ENCODE measurements around the gene RPL3. TPM values are rescaled to one million over a fixed set of nuclear protein-coding genes. Genes with fewer than 3 reads are reported as not detected.
A peak's percentile ranks its signal among the peaks of the same experiment; 100 is the strongest.

Gene RPL3
- total RNA-seq, 1 donor from 2014 or later: 8,485 TPM

DNA sequence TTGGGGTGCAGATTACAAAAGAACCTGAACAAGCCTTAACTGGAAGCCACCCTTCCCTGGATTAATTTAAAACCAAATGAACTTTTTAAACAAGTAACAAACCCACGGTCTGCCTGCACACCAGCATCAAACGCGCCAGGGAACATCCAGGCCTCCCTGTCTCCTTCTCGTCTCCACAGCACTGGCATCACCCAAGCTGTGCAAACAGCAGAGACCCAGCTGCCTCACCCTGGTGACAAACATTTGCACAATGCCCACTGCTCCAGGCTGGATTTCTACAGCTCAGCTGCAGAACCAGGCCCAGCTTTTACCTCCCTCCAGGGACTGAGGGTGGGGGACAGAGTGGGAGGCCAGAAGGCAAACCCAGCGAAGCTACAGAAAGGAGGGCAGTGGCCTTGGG is 7.0 kb downstream of the RPL3 start:
- TF ChIP-seq, protein P1, sequence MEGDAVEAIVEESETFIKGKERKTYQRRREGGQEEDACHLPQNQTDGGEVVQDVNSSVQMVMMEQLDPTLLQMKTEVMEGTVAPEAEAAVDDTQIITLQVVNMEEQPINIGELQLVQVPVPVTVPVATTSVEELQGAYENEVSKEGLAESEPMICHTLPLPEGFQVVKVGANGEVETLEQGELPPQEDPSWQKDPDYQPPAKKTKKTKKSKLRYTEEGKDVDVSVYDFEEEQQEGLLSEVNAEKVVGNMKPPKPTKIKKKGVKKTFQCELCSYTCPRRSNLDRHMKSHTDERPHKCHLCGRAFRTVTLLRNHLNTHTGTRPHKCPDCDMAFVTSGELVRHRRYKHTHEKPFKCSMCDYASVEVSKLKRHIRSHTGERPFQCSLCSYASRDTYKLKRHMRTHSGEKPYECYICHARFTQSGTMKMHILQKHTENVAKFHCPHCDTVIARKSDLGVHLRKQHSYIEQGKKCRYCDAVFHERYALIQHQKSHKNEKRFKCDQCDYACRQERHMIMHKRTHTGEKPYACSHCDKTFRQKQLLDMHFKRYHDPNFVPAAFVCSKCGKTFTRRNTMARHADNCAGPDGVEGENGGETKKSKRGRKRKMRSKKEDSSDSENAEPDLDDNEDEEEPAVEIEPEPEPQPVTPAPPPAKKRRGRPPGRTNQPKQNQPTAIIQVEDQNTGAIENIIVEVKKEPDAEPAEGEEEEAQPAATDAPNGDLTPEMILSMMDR (IDR thresholded peaks at IDR 0.05; ENCODE audit: insufficient read depth, low read length, severe bottlenecking): no peak
- Histone ChIP-seq H3K4me3 (ENCODE audit: low read depth, low read length) (no peak overlapping the region), H3K27me3 (ENCODE audit: control insufficient read depth, insufficient read depth, low read length) (no peaks in the 10 kb centered on the region), H3K36me3 (ENCODE audit: control insufficient read depth, insufficient read depth, low read length) (peaks cover 47% of the 10 kb centered on the region)
- FAIRE-seq (no peak), DNase-seq (ENCODE audit: low read depth) (no peak)

DNA sequence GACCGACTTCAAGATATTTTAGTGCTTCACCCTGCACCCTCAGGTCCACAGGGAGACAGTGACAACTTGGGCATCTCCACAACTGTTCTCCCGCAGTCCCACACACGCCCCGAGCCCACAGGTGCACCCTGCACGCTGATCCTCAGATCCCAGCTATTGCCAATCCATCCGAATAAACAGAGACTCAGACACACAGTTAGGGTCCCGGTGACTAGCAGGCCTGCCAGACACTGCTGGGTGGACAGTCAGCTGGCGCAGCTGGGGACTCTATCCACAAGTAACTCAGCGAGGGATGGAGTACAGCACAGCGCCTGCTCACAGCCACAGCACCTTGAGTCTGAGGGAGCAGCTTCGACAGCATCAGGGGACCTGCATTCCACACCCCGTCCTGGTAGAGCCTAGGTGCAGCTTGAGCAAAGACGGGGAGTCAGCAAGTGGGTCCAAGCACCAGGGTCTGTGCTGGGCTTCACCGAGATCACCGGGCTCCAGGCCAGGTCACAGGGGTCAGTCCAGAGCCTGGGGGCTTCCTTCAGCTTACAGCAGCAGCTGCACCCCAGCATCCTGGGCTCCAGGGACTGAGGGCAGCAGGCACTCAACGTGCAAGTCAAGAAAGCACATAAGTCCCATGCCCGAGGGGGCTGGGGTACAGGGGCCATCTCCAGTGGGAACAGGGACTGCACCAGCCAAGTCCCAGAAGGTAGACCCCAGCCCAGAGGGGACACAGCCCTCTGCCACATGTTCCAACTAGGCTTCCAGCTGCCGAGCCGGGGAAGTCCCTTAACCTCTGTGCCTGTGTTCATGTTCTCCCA is 7.6 kb downstream of the RPL3 start:
- FAIRE-seq (no peak), DNase-seq (ENCODE audit: low read depth) (no peak)
- Histone ChIP-seq H3K27me3 (ENCODE audit: control insufficient read depth, insufficient read depth, low read length) (no peaks in the 10 kb centered on the region), H3K4me3 (ENCODE audit: low read depth, low read length) (no peak overlapping the region), H3K36me3 (ENCODE audit: control insufficient read depth, insufficient read depth, low read length) (peaks cover 41% of the 10 kb centered on the region)
- TF ChIP-seq, protein P1 (IDR thresholded peaks at IDR 0.05; ENCODE audit: insufficient read depth, low read length, severe bottlenecking): no peak

DNA sequence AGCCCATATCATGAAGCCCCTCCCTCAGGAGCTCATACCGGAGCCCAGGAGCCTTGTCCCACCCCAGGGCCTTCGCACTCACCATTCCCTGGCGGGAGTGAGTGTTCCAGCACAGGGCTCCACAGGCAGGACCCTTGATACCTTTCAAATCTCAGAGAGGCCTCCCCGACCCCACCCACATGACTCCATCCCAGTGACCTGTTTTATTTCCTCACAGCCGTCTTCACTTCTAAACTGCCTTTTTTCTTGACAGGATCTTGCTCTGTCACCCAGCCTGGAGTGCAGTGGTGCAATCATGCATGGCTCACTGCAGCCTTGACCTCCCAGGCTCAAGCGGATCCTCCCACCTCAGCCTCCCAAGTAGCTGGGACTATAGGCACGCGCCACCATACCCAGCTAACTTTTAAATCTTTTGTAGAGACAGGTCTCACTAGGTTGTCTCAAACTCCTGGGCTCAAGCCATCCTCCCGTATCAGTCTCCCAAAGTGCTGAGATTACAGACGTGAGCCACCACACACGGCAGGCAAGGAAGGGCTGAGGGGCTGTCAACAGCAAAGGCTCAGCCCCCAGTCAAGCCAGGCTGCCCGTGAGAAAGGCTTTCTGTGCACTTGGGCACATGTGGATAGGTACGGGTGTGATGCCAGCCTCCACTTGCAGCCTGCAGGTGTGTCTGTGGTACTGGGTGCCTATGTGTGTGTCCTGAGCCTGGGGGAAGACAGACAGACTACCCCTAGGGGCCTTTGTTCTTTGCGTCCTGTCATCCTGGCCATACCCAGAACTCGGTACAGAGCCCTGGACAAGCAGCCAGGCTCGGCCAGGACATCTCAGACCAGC is 9.3 kb downstream of the RPL3 start:
- Histone ChIP-seq H3K36me3 (ENCODE audit: control insufficient read depth, insufficient read depth, low read length) (peaks cover 30% of the 10 kb centered on the region), H3K4me3 (ENCODE audit: low read depth, low read length) (no peak overlapping the region), H3K27me3 (ENCODE audit: control insufficient read depth, insufficient read depth, low read length) (no peaks in the 10 kb centered on the region)
- no peak for FAIRE-seq
- TF ChIP-seq, protein P1 (IDR thresholded peaks at IDR 0.05; ENCODE audit: insufficient read depth, low read length, severe bottlenecking): no peak
- DNase-seq (ENCODE audit: low read depth): peak; percentile 69

DNA sequence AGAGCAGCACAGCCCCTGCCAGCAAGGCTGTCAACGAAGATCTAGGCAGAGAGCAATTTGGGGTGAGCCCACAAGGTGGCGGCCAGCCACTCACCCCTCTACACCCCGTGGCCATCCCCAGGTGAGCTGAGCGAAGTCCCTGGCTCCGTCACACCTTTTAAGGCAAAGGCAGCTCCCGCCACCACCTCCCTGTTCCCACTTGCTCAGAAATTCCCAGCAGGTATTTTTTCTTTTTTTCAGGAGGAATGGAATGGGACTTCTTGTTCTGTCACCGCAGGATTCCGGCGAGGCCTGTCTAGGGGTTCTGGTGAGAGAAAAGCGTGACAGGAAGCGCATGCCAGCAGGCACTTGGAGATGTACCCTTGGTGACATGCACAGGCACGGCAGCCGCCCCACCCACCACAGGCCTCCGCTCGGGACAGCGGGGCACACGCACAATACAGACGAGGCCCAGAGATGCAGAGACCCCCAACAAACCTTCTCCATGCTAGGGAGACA is 10.0 kb downstream of the RPL3 start:
- Histone ChIP-seq H3K27me3 (ENCODE audit: control insufficient read depth, insufficient read depth, low read length) (no peaks in the 10 kb centered on the region), H3K4me3 (ENCODE audit: low read depth, low read length) (no peak overlapping the region), H3K36me3 (ENCODE audit: control insufficient read depth, insufficient read depth, low read length) (peaks cover 23% of the 10 kb centered on the region)
- DNase-seq (ENCODE audit: low read depth) (peak; percentile 60), FAIRE-seq (no peak)
- TF ChIP-seq, protein P1 (IDR thresholded peaks at IDR 0.05; ENCODE audit: insufficient read depth, low read length, severe bottlenecking): peak; percentile 76

DNA sequence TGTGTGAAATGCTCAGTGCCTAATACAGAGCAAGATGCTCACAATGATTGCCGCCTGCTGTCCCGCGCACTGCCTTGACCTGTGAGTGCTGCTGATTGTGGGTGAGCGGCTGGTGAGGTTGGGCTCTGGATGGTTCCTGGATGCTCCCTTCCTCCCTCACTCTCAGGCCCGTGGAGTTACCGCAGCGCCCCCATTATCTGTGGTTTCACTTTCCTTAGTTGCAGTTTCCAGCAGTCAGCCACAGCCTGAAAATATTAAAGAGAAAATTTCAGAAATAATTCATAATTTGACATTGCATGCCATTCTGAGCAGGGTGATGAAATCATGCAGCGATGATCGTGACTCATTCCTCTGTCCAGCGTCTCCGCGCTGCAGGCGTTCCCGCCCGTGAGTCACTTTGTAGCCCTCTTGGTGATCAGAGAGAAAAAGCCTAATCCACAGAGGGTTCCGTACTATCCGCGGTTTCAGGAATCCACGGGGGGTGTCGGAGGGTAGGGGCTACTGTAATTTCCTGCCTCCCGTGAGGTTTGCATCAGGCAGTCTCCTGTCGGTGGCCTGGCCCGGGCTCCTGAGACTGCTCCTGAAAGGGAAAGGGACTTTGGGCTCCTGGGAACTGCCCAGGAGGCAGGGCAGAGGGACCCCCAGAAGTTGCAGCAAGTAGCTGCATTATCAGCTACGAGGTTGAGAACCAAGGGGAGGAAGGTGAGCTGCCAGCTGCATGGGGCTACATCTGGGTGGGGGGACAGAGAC is 10.6 kb downstream of the RPL3 start:
- TF ChIP-seq, protein P1 (IDR thresholded peaks at IDR 0.05; ENCODE audit: insufficient read depth, low read length, severe bottlenecking): no peak
- FAIRE-seq: peak; percentile 47
- DNase-seq (ENCODE audit: low read depth): peak; percentile 86
- Histone ChIP-seq H3K36me3 (ENCODE audit: control insufficient read depth, insufficient read depth, low read length) (peaks cover 17% of the 10 kb centered on the region), H3K4me3 (ENCODE audit: low read depth, low read length) (peak overlapping the region; percentile 5), H3K27me3 (ENCODE audit: control insufficient read depth, insufficient read depth, low read length) (no peaks in the 10 kb centered on the region)

Data from bronchial epithelial cell (primary cell).